DMS 273 (cell line): ENCODE data around the gene MIS12.

Experiments
- DNase-seq: peaks from one replicate; lab custom pipeline; 2025; ENCODE audit not compliant: unreplicated experiment; lab: John Stamatoyannopoulos, UW

Gene MIS12

DNA sequence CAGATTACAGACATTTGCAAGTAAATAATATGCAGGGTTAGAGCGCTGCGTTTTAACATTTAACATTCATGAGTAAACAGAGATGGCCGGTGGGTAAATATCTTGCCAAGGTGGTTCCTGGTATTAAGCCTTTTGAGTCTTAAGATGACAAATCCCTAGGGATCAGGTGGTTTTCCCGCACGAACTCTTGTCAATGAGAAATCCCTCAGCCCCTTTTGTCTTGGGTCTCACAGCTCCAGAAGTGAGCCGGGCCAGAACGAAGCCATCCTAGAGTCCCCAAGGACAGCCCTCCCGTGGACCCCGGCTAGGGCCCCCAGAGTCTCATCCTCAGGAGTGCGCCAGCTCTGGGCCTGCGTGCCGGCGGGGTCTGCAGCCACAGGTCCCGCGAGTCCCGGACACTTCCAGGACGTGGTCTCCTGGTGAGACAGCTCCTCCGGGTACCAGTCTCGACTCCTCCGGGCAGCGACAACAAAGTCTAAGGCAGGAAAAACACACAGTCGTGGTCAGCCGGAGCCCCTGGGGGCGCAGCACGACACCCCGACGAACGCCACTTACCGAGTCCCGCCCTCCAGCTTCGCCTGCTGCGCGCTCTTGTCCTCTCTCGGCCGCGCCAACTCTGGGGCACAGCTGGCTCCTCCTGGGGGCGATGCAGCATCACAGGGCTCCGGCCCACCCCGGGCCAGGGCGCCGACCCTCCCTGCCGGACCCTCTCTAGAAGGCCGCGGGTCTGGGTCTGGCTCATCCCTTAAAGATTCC, 13.3 kb downstream of the MIS12 start:
- DNase-seq, result peak; percentile 5

DNA sequence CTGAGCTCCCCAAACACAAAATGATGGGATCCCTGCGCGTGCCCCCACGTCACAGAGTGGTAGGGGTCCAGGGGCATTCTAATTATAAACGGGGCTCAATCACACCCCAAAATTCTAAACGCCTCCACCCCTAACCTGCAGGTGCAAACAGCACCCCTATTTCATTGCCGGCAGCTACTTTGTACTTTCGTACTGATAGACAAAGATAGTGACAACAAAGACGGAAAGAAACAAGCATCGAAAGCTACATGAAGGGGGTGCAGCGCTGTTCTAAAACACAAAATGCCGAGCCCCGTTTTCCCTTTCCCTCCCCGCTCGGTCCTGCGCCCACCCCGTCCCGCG, 13.9 kb downstream of the MIS12 start:
- no peak for DNase-seq

DNA sequence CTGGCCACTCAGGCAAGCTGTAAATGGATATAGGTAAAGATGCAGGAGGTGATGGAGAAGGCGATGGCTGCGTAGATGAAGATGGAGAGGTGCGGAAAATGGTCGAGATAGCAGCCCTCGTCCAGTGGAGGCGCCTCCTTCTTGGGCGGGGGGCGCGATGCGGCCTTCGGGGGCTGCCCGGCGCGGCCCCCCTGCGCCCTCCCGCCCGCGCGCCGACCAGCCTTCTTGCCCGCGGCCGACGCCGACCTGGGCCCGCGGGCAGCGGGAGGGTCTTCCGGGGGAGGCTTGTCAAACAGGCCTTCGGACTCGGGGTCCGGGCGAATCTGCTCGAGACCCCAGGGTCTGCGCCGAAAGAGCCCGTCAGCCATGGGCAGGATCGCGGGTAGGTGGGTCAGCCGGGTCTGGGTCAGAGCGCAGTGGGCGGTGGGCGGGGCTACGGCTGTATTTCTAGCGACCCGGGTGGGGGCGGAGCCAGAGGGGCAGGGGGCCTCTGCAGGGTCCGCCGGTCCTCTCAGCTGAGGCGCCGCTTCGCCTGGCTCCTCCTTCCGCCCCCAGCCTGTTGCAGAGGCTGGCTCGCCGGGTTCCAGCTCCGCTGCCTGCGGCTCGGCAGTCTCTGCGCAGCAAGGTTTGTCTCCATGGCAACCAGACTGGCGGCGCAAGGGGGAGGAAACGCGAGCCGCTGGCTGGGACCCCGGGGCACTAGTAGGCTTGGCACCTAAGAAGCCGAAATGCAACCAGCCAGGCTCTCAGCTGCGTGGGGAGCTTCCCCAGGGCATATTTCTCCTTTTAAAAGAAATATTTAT, 14.4 kb downstream of the MIS12 start:
- peak; percentile 93 for DNase-seq

DNA sequence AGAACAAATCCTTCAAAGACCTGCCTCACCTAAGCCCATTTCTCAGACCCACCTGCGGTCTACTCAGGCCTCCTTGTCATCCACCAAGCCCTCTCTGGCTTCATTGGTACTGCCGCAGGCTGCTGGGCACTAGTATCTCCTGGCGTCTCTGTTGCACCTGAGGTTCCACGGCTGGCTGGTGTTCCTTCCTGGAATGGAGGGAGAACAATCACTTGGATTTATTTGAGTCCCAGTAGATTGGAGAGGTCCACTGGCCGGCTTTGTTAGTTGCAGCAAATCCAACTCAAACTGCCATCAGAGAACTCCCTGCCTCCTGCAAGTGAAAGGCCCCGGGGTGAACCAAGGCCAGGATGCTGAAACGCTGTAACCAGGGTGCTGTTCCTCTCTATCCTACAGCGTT, 15.3 kb downstream of the MIS12 start:
- no peak for DNase-seq

DNA sequence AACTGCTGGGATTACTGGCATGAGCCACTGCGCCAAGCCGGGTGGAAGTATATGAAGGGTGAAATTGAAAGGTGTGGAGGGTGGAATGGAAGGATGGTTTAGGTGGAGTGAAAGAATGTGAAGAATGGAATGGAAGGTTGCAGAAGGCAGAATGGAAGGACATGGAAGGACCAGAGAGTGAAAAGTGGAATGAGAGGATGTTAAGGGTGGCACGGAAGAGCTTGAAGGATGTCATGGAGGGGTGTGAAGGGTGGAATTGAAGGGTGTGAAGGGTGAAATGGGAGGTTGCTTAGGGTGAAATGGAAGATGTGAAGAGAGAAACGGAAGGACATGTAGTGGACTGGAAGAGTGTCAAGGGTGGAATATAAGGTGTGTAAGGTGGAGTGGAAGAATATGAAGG, 16.2 kb downstream of the MIS12 start:
- DNase-seq, result no peak

DNA sequence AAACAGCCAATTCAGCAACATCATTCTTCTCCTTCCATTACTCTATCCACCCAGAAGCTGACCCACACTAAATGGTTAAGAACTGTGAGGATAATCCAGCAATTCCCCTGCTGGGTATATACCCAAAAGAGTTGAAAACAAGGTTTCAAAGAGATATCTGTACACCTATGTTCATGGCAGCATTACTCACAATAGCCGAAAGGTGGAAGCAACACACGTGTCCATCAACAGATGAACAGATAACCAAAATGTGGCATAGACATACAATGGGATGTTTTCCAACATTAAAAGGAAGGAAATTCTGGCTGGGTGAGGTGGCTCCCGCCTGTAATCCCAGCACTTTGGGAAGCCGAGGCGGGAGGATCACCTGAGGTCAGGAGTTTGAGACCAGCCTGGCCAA, 19.9 kb downstream of the MIS12 start:
- DNase-seq, result peak; percentile 2

DNA sequence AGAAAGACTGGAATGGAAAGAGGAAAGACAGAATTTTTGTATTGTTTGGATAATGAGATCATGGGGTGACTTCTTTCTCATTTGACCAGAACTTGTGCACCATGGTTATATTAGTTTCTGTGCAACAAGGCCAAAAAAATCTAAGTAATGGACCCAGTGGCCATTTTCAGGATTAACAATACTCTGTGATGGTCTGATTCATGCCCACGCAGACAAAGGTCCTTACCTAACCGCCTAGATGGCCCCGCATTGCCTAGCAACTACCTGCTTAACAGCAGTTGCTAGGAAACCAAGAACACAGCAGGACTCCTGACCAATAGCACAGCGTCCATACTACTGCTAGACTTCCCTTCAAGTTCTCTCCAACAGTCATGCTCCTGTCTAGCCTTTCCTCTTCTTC, 22.4 kb downstream of the MIS12 start:
- peak; percentile 36 for DNase-seq

DNA sequence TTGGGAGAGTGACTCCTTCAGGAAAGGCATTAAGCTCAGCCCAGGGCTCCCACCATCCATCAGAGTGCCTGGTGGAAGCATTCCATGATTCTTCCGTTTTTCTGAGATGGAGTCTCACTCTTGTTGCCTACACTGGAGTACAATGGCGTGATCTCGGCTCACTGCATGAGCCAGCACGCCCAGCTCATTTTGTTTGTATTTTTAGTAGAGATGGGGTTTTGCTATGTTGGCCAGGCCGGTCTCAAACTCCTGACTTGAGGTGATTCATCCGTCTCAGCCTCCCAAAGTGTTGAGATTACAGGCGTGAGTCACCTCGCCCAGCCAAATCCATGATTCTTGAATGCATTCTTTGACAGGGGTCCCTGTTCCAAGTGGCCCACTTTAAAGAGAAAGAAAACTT, 23.1 kb downstream of the MIS12 start:
- no peak for DNase-seq

DNA sequence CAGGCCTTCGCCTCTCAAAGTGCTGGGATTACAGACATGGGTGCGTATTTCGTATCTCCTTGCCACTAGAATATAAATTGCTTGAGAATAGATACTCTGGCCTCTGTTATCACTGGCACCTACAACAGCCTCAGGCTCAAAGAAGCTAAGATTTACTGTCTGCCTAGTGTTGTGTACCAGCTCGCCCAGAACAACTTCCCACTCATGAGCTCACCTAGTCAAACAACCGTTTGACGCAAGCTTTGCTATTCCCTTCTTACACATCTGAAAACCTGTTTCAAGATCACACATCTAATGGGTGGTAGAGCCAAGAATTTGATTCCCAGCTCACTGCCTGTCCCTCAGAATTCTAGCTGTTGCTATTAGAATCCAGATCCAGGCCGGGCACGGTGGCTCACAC, 24.4 kb downstream of the MIS12 start:
- DNase-seq, result no peak

DNA sequence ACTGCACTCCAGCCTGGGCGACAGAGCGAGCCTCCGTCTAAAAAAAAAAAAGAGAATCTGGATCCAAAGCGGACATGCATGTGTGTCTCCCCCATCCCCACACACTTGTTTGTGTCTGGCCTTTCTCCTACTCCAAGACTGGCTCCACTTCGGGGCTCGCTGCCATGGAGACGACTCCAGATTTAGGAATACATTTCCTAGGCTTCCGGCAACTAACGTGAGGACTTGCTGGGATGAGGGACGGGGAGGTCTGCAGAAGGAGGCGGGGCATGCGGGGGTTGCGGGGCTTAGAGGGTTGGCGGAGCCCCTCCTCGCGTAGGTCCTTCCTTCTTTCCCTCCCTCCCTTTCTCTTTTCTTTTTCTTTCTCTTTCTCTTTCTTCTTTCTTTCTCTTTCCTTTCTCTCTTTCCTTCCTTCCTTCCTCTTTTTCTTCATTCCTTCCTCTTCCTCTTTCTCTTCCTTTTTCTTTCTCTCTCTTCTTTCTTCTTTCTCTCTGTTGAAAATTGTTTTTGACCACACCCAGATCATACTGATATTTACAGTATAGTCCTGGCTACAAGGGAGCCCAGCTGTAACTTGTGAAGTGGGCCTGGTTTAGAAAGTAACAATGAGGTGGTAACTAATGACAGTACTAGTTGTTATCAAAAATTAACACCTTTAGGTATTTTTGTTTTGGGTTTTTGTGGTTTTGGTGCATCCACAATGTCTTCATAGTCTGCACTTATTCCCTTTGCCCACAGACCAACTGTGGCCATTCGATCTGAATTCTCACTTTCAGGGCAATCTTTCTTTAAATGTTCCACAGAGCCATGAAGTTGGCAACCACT, 25.2 kb downstream of the MIS12 start:
- no peak for DNase-seq

DNA sequence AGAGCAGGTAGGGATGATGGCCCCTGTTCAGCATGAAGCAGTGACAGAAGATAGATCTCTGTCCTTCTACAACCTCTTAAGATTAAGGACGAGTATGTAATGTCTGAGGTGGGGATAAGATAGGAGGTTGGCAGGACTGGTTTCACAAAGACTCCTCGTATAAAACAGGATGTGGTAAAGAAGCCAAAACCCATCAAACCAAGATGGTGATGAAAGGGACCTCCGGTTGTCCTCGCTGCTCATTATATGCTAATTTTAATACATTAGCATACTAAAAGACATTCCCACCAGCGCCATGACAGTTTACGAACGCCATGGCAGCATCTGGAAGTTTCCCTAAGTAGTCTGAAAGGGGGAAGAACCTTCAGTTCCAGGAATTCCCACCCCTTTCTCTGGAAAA, 27.3 kb downstream of the MIS12 start:
- no peak for DNase-seq

DNA sequence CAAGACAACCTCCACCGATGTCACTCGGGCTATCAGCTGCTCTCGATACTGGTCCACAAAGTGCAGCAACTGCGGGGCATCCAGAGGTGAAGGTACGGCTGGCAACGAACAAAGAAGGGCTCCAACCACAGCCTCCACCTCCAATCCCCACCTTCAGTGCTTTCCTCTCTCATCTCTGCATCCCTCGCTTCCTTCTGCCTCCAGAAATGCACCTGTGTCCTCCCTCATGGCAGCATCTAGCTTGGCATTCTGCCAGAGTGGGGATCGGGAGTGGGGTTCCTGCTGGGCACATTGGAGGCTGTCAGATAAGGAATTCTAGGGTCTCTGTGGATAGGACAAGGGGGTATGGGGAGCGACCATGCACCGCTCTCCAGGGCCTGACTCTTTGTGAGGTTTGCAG, 28.6 kb downstream of the MIS12 start:
- DNase-seq, result no peak

DNA sequence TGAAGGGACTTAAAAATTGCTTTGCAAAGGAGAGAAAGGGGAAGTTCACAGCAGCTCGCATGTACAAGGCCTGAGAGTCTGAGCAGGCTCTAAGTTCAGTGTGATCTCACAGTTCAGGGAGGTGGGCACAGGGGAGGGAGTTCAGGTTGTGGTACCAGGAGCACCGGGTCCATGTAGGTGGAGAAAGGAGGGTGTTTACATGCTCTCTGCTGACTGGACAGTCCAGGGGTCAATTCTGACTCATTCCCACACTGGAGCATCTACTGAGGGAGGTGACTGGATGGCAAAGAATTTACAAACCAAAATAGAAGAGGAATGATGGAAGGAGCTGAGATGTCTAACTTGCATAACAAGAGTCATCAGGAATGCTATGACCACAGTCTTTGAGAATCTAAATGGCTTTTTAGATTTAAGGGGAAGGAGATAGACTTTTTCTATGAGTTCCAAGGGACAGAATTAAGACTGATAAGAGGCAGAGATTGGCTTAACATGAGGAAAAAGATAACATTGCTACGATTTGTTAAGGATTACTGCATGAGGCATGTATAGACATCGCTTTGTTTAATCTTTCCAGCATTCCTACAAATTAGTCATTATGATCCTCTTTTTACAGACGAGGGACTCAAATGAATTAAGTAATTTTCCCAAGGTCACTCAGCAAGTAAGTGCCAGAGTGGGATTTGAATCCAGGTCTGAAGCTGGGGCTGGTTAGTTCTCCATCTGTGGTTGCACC, 29.9 kb downstream of the MIS12 start:
- no peak for DNase-seq

DNA sequence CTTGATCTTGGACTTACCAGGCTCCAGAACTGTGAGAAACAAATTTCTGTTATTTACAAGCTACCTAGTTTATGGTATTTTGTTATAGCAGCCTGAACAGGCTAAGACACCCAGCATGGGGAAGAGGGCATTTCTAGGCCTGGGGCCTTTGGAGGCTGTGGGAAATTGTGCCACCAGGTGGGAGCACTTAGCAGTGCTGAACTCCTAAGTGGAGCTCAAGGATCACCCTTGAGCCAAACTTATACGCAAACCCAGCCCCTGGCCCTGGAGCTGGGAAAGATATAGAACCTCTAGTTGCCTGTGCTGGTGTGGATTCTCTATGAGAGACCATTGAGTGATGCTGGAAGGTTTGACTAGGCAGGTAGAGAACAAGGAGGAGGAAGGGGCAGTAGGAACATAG, 36.1 kb downstream of the MIS12 start:
- DNase-seq, result no peak

DNA sequence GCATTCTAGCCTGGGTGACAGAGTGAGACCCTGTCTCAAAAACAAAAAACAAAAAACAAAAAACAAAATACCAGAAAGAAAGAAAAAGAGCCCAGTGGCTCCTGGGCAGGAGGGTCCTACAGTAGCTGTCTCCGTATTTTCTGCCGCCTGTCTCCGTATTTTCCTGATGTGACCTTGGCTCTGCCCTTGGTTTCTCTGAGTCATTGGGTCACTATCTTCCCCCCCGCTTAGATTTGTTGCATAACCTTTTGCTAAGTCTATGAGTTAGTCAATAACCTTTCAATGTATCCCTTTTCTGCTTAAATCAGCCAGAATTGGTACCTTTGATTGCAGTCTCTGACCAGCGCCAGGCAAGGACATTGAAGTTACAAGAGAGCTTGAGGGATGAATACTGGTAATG, 36.9 kb downstream of the MIS12 start:
- DNase-seq, result no peak

DNA sequence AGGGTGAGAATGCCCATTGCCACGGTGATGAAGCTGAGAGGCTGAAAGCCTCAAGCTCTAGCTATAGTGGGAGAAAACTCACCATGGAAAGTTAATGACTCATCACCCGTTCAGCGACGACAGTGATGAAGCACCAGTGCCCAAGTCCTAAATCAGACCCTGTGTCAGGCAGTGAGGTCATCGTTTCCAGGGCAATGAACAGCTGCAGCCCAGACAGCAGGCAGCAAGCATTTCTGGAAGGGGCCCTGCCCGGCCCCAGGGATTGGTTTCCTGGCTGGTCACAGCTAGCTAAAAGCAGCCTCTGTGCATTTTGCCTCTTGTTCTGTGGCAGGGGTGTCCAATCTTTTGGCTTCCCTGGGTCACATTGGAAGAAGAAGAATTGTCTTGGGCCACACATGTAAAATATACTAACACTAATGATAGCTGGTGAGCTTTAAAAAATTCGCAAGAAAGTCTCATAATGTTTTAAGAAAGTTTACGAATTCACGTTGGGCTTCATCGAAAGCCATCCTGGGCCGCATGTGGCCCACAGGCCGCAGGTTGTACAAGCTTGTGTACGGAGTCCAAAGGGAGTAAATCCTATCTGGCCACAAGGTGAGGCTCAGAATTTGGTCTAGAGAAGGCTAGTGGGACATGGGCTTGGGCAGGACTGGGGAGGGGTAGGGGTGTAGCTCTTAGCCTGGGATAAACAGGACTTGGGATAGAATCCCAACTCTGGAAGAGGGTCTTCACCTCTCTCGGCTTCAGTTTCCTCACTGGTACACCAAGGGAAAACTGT, 40.6 kb downstream of the MIS12 start:
- DNase-seq, result peak; percentile 78

DNA sequence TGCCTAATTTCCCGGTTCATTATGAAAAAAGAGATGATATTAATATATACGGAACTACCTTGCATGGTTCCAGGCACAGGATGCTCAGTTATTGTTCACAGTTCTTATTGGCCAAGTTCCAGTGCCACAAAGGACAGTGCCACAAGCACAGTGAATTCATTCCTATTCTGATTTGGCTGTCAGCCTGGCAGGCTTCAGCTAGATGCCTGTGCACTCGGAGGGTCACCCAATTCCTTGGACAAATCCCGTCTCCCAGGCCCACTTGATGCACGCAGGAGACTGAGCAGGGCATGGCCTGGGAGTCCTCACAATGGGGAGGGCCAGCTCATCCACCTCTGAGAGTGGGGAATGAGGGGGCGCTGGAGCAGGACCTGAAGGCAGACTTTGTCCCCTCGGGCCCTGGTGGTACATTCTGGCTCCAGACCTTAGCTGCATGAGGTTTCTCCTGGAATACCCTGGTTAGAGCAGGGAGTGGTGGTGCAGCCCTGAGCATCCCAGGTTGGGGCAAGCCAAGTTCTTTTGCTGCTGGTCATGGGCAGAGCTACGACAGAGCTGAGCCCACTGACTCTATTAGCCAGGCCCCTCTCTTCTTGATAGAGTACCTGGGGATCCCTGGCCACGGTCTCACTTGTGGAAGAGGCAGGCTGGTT, 41.4 kb downstream of the MIS12 start:
- DNase-seq, result no peak

DNA sequence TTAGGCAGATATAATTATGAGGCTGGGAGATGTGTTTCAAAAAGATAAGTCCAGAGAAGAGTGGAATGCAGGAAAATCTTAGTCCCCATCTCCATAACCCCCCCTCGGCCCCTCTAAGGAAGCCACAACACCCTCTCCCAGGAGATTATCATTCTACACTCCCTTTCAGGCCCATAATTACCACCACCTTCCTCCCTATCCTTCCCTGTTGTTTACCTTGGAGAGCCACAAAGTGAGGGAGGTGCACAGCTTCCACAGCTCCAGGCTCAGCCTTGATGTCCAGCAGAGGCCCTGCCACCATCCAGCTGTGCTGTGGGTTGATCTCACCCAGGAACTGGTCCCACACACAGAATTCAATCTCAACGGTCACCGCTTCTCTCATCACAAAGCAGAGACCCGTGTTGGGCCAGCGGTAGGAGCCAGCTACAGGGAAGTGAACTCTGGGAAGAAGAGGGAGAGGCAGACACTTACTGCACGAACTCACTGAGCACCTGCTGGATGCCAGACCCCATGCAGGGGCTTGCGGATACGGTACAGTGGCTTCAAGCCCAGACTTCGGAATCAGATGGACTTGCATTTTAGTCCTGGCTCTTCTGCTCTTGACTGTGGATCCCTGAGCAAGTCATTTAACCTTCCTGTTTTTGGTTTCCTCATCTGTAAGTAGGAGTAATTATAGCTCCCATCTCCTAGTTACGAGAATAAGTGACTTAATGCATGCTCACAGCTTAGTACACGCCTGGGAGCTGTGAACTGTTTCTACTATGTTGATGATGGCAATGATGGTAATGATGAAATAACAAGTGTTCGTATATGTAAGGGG, 44.1 kb downstream of the MIS12 start:
- no peak for DNase-seq

DNA sequence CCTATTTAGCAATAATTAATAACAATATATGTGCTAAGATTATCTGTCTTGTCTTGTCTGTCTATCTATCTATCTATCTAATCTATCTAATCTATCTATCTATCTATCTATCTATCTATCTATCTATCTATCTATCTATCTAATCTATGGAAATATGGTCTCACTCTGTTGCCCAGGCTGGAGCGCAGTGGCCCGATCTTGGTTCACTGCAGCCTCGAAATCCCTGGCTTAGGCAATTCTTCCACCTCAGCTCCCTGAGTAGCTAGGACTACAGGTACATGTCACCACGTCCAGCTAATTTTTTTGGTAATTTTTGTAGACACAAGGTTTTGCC, 44.7 kb downstream of the MIS12 start:
- no peak for DNase-seq
